ENCODE measurements around the gene PLPPR3. TPM values are rescaled to one million over a fixed set of nuclear protein-coding genes. Genes with fewer than 3 reads are reported as not detected.
"Not testable (repeated sequence)": the region's sequence is repeated elsewhere in the genome, so short reads cannot be mapped to it uniquely, and the experiment has no call there.

PLPPR3 gene
- total RNA-seq, 1 experiment from 2014 or later: not detected

DNA sequence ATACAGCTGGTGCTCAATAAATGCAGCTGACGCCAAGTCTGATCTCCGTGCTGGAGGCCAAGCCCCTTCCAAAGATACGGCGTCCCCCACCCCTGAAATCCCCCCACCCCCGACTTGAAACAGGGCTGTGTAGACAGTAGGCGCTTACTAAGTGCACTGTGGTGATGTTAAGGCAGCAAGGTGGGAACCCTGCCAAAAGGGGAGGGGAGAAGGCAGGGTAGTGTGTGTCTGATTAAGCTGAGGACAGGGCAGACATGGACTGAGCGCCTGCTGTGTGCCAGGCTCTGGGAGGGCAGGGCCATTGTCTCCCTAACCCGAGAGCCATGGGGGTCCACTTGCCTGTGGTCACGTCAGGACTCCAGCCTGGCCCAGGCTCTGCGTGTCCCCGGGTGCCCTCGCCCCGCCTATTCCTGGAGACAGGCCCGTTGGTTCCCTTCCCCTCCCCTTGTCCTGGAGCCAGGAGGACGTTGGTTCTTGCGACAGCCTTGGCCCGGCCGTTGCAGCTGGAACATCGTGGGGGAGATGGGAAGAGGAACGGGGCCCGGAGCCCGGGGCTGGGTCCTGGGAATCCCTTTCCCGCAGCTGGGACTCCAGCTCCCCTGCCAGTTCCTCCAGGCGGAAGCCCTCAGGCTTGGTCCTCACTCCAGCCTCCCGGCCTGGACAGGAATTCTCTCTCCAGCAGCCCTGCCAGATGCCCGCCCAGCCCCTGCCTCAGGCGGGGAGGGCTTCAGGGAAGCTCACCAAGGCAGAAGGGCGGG, 28.6 kb upstream of the PLPPR3 start:
- ChIA-PET POLR2A (interaction anchor here (0.6 to 1.5 kb wide), 8 partner anchors 13 to 169 kb away, joined by 3 to 6 read pairs (median 3); partner anchors contain the start of genes PTBP1, RNU6-9 and WDR18), CTCF (interaction anchor here (0.5 to 1.1 kb wide), 5 partner anchors 43 to 81 kb away, joined by 3 to 5 read pairs (median 3); no protein-coding TSS in a partner anchor)
- intact Hi-C loops (cut with micrococcal nuclease): loop anchor here (10.0 kb wide), 1 partner anchor 134 kb away; the partner anchor contains the start of gene WDR18
- peaks cover 14% of the 10 kb centered on the region for H3K4me1 Mint-ChIP-seq (ENCODE audit: insufficient read depth, unreplicated experiment)
- TF ChIP-seq, protein P1, sequence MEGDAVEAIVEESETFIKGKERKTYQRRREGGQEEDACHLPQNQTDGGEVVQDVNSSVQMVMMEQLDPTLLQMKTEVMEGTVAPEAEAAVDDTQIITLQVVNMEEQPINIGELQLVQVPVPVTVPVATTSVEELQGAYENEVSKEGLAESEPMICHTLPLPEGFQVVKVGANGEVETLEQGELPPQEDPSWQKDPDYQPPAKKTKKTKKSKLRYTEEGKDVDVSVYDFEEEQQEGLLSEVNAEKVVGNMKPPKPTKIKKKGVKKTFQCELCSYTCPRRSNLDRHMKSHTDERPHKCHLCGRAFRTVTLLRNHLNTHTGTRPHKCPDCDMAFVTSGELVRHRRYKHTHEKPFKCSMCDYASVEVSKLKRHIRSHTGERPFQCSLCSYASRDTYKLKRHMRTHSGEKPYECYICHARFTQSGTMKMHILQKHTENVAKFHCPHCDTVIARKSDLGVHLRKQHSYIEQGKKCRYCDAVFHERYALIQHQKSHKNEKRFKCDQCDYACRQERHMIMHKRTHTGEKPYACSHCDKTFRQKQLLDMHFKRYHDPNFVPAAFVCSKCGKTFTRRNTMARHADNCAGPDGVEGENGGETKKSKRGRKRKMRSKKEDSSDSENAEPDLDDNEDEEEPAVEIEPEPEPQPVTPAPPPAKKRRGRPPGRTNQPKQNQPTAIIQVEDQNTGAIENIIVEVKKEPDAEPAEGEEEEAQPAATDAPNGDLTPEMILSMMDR (IDR thresholded peaks at IDR 0.05; ENCODE audit: unreplicated experiment): no peak
- H3K36me3 Mint-ChIP-seq (ENCODE audit: insufficient read depth, unreplicated experiment): no peaks in the 10 kb centered on the region
- H3K27ac Mint-ChIP-seq (ENCODE audit: low read depth, unreplicated experiment): no peak overlapping the region
- peaks cover 12% of the 10 kb centered on the region for H3K27me3 Mint-ChIP-seq (ENCODE audit: insufficient read depth, unreplicated experiment)
- peak overlapping the region; percentile 46 for H3K4me3 Mint-ChIP-seq (ENCODE audit: unreplicated experiment)
- no TSS peak for BruUV-seq (replicated peaks)
- peak; percentile 94 for DNase-seq (ENCODE audit: unreplicated experiment)
- H3K9me3 Mint-ChIP-seq (ENCODE audit: unreplicated experiment): no peaks in the 10 kb centered on the region

DNA sequence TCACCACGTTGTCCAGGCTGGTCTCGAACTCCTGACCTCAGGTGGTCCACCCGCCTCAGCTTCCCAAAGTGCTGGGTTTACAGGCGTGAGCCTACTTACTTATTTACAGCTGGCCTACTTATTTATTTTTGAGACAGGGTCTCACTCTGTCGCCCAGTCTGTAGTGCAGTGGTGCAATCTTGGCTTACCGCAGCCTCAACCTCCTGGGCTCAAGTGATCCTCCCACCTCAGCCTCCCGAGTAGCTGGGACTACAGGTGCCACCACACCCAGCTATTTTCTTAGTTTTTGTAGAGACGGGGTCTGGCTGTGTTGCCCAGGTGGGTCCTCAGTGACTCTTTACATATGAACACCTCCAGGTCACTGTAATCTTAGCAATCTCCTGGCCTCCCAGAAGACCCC, 27.4 kb upstream of the PLPPR3 start:
- H3K27ac Mint-ChIP-seq (ENCODE audit: low read depth, unreplicated experiment); DNase-seq (ENCODE audit: unreplicated experiment): not testable (repeated sequence)
- POLR2A ChIA-PET: interaction anchor here (1.4 kb wide), 1 partner anchor 168 kb away, joined by 3 read pairs; no protein-coding TSS in a partner anchor

DNA sequence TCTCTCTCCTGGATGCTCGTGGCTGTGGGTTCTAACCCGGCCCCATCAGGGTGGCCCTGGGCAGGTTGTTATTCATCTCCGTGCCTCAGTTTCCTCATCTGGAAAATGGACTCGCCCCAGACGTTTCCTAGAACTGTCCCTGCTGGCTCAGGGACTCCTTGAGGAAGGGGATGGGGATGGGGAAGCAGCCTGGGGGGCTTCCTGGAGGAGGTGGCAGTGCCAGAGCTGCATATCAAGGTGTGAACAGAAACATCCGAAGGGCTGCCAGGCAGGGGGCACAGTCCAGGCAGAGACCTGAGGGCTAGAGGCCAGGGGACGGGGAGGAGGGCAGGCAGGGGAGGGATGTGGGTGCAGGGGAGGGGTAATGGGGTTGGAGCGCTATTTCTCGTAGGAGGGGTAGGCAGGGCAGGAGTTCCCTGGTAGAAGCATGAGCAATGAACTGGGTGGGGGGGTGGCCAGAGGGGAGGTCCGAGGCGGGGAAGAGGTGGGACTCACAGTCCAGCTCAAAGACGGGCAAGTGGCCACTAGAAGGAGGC, 26.7 kb upstream of the PLPPR3 start:
- Mint-ChIP-seq H3K9me3 (ENCODE audit: unreplicated experiment) (no peaks in the 10 kb centered on the region), H3K36me3 (ENCODE audit: insufficient read depth, unreplicated experiment) (no peaks in the 10 kb centered on the region), H3K4me3 (ENCODE audit: unreplicated experiment) (no peak overlapping the region), H3K27ac (ENCODE audit: low read depth, unreplicated experiment) (no peak overlapping the region), H3K4me1 (ENCODE audit: insufficient read depth, unreplicated experiment) (peaks cover 14% of the 10 kb centered on the region), H3K27me3 (ENCODE audit: insufficient read depth, unreplicated experiment) (peaks cover 12% of the 10 kb centered on the region)
- ChIA-PET POLR2A (no interaction called here), CTCF (interaction anchor here (0.8 kb wide), 1 partner anchor 9 kb away, joined by 5 read pairs; no protein-coding TSS in a partner anchor)
- no TSS peak for BruUV-seq (replicated peaks)
- no peak for DNase-seq (ENCODE audit: unreplicated experiment)
- TF ChIP-seq, protein P1 (IDR thresholded peaks at IDR 0.05; ENCODE audit: unreplicated experiment): no peak
- intact Hi-C loops (cut with micrococcal nuclease): no loop called here

More for the DNA sequence above, 27.4 kb upstream of the PLPPR3 start:
- H3K36me3 Mint-ChIP-seq (ENCODE audit: insufficient read depth, unreplicated experiment); intact Hi-C loops (cut with micrococcal nuclease); H3K4me3 Mint-ChIP-seq (ENCODE audit: unreplicated experiment); BruUV-seq (replicated peaks); H3K9me3 Mint-ChIP-seq (ENCODE audit: unreplicated experiment): not testable (repeated sequence)
- peaks cover 14% of the 10 kb centered on the region for H3K4me1 Mint-ChIP-seq (ENCODE audit: insufficient read depth, unreplicated experiment)
- peaks cover 12% of the 10 kb centered on the region for H3K27me3 Mint-ChIP-seq (ENCODE audit: insufficient read depth, unreplicated experiment)
- CTCF ChIA-PET: interaction anchor here (0.6 to 1.1 kb wide), 3 partner anchors 9 to 104 kb away, joined by 3 to 5 read pairs (median 3); no protein-coding TSS in a partner anchor

DNA sequence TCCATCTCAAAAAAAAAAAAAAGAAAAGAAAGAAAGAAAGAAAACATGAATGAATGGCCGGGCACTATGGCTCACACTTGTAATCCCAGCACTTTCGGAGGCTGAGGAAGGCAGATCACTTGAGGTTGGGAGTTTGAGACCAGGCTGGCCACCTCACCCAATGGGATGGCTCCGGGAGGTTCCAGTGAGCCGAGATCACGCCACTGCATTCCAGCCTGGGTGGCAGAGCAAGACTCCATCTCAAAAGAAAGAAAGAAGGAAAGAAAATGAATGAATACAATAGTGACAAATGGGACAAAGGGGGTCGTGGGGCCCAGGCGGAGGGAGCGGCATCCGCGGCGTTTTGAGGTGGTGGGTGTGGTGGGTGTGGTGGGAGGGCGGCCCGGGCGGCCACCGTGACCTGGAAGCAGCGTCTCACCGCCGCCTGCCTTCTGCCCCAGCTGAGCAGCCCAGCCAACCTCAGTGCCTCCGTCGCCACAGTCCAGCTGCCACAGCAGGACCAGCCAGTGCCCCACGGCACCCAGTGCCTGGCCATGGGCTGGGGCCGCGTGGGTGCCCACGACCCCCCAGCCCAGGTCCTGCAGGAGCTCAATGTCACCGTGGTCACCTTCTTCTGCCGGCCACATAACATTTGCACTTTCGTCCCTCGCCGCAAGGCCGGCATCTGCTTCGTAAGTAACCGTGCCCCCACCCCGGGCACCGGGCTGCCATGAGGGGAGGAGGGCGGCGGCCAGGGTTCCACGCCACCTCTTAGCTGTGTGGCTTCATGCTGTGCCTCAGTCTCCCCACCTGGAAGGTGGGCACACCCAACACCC, 24.2 kb upstream of the PLPPR3 start:
- Mint-ChIP-seq H3K27ac (ENCODE audit: low read depth, unreplicated experiment) (no peak overlapping the region), H3K4me3 (ENCODE audit: unreplicated experiment) (no peak overlapping the region), H3K4me1 (ENCODE audit: insufficient read depth, unreplicated experiment) (peaks cover 19% of the 10 kb centered on the region), H3K9me3 (ENCODE audit: unreplicated experiment) (peaks cover 7% of the 10 kb centered on the region), H3K27me3 (ENCODE audit: insufficient read depth, unreplicated experiment) (peaks cover 21% of the 10 kb centered on the region), H3K36me3 (ENCODE audit: insufficient read depth, unreplicated experiment) (no peaks in the 10 kb centered on the region)
- intact Hi-C loops (cut with micrococcal nuclease): no loop called here
- ChIA-PET POLR2A (interaction anchor here (0.9 to 1.3 kb wide), 2 partner anchors 138 to 175 kb away, joined by 3 to 4 read pairs; partner anchors contain the start of genes RNU6-2 and WDR18), CTCF (interaction anchor here (0.6 kb wide), 1 partner anchor 76 kb away, joined by 4 read pairs; no protein-coding TSS in a partner anchor)
- BruUV-seq (replicated peaks): no TSS peak
- TF ChIP-seq, protein P1 (IDR thresholded peaks at IDR 0.05; ENCODE audit: unreplicated experiment): no peak
- DNase-seq (ENCODE audit: unreplicated experiment): no peak
